HG03575 (cell line): ENCODE measurements around the gene POMP.
"Not testable (repeated sequence)": the region's sequence is repeated elsewhere in the genome, so short reads cannot be mapped to it uniquely, and the experiment has no call there.

Source experiments
- ATAC-seq: cut with Tn5 transposase; IDR thresholded peaks from one replicate; pipeline ENCODE4 v1.9.1; 2021; ENCODE audit not compliant: unreplicated experiment, insufficient number of reproducible peaks, low FRiP score; ENCODE audit errors: extremely low read depth

The POMP gene

DNA sequence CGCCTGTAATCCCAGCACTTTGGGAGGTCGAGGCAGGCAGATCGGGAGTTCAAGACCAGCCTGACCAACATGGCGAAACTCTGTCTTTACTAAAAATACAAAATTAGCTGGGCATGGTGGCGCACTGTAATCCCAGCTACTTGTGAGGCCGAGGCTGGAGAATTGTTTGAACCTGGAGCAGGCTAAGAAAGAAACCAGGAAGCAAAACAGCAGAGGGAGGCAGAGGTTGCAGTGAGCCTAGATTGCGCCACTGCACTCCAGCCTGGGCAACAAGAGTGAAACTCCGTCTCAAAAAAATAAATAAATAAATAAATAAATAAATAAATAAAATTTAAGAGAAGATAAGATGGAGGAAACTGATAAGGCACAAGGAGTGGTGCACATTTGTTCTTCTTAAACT lies 24.2 kb downstream of the POMP start:
- not testable (repeated sequence) for ATAC-seq

DNA sequence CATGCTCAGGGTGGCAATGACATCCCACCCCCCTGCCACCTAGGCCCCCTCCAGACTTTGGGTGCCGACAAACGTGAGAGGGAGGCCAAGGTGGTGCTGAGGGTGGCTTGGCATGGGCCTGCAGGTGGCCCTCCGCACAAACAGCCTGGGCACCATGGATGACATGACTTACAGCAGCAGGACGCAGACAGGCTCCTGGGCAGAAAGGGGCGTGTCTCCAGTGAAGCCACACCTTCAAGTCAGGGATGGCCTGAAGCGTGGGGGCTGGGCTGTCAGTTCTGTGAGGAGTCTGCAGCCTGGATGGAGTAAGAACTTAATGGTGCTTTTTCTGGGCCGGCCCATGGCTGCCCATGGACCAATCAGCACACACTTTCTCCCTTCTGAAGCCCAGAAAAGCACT lies 25.3 kb downstream of the POMP start:
- ATAC-seq = no peak

DNA sequence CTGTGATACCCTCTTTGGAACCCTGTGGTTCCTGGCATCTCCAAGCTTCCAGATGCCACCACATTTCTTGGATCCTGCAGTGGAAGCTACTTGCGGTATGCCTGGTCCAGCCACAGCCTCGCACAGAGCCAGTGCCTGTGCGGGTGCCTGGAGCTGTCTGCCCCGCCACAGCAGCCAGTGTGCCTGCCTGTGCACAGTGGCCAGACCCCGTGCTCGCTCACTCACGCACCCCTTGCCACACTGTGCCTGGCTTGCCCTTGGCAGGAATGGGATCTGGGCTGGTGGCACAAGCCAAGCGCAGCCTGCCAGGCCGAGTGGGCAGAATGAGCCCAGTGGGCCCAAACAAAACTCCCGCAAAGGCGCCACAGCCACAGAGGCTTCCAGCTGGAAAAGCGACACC lies 26.2 kb downstream of the POMP start:
- no peak for ATAC-seq

DNA sequence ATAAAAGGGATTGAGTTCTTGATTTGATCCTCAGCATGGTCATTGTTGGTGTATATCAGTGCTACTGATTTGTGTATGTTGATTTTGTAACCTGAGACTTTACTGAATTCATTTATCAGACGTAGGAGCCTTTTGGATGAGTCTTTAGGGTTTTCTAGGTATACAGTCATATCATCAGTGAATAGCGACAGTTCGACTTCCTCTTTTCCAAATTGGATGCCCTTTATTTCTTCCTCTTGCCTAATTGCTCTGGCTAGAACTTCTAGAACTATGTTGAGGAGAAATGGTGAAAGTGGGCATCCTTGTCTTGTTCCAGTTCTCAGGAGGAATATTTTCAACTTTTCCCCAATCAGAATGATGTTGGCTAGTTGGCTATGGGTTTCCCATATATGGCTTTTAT lies 27.0 kb downstream of the POMP start:
- no peak for ATAC-seq

DNA sequence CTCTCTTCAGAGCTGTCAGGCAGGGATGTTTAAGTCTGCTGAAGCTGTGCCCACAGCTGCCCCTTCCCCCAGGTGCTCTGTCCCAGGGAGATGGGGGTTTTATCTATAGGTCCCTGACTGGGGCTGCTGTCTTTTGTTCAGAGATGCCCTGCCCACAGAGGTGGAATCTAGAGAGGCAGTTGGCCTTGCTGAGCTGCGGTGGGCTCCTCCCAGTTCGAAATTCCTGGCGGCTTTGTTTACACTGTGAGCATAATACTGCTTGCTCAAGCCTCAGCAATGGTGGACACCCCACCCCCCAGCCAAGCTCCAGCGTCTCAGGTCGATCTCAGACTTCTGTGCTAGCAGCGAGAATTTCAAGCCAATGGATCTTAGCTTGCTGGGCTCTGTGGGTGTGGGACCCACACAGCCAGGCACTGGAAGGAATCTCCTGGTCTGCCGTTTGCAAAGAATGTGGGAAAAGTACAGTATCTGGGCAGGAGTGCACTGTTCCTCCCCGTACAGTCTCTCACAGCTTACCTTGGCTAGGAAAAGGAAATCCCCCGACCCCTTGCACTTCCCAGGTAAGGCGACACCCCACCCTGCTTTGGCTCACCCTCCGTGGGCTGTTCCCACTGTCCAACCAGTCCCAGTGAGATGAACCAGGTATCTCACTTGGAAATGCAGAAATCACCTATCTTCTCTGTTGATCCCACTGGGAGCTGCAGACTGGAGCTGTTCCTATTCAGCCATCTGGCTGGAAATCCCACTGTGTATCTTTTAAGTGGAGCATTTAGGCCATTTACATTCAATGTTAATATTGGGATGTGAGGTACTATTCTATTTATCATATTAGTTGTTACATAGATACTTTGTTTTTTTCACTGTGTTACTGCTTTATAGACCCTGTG lies 34.9 kb downstream of the POMP start:
- ATAC-seq = not testable (repeated sequence)

DNA sequence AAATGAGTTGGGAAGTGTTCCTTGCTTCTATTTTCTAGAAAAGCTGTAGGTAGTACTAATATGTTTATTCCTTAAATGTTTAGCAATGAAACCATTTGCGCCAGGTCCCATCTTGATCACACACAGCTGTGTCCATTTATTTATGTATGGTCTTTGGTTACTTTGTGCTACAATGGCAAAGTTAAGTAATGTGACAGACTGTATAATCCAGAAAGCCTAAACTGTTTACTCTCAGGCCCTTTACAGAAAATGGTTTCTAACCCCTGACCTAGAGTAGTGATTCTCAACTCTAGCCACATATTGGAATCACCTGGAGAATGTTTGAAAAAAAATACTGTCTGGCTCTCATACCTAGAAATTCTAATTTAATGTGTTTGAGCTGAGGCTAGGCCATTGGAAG lies 38.5 kb downstream of the POMP start:
- ATAC-seq = no peak

DNA sequence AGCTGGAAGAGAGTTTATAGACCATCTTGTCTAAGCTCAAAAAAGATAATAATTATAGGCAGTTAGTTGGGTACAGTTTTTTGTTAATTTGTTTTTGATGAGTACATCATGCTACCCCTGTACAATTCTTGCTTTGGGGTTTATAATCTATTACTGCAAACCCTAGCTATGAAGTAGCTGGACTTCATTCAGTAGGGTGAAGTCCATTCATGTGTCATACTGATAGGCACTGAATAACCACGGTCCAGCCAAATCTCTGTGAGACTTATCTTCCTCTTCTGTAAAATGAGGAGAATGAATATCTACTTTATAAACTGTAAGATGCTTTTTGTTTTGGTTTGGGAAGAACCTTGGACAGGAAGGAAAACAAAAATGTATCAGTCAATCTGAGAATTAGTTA lies 40.3 kb downstream of the POMP start:
- ATAC-seq = no peak

DNA sequence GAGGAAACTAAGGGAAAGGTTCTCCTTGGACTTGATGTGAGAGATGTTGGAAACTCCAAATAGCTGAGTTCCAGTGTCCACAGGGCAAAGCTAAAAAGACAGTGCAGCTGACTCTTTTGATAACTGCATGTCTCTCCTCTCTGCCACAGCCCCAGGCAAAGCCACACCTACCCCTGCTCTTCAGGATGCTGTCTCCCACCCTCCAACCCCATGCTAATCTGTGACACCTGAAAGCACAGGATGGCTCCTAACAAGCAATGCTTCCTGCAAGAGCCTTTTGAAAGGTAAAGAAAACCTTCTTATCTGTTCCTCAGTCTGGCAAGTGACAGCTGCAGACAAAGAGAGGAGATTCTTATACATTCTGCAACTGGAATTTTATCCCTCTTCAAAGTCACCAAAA lies 45.4 kb downstream of the POMP start:
- ATAC-seq = no peak

DNA sequence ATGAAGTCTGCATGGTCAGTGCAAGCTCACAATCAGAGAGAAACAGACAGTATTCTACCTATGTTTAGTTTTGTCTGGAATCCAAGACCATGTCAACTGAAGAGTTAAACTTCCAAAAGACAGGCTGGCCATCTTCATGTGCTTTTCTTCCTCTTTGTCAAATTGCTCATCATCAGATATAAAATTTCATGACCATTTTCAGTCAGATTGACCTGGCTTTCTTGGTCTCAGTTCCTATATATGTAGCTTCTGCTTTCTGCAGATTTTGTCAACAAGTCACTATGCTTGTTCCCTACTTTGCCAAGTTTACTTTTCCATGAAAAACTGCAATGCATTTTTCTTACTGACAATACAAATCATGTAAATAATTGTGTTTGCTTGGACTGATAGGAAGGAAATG lies 46.0 kb downstream of the POMP start:
- ATAC-seq = no peak

DNA sequence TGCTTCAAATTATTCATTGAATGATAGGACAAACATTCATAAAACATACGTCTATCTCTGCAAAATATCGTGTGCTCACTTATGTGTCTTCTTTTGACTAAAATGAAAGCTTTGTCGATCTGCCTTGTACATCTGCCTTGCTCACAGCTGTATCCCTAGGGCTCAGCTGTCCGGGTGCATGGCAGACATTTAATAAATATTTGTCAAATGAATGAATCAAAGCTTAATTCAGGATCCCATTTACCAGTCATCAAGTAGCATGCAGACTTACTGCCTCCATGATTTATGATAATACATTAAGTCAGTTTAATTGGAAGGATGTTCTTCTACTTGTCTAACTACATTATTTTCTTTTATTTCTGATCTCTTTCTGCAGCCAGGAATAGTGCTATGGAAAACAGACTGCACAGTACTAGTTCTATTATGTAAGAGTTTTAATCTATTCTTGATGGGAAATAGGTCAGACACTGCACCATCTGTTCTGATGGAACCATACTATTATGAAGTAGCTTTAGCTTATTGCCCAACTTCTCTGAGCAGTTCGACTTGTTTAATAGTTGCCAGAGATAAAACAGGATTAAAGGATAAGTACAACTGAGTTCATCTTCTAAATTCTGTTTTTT lies 46.6 kb downstream of the POMP start:
- ATAC-seq = no peak

DNA sequence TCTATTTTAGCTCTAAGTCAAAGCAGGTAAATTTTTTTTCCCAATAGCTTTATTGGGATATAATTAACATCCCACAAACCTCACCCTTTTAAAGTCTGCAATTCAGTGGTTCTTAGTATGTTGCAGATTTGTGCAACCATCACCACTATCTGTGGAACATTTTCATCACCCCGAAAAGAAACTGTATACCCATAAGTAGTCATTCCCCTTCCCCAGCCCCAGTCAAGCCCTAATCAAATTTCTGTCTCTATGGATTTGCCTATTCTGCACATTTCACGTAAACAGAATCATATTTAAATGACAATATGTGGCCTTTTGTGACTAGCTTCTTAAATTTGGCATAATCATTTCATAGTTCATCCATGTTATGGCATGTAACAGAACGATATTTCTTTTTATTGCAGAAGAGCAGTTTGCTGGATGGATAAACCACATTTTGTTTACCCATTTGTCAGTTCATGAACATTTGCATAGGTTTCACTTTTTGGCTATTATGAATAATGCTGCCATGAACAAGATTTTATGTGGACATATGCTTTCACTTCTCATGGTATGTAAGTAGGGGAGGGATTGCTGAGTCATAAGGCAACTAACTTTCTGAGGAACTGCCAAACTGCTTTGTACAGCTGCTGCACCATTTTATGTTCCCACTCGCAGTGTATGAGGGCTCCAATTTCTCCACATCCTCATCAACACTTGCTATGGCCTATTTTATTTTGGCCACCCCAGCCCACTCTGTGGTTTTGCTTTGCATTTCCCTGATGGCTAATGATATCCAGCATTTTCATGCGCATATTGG lies 48.9 kb downstream of the POMP start:
- peak; percentile 88 for ATAC-seq

DNA sequence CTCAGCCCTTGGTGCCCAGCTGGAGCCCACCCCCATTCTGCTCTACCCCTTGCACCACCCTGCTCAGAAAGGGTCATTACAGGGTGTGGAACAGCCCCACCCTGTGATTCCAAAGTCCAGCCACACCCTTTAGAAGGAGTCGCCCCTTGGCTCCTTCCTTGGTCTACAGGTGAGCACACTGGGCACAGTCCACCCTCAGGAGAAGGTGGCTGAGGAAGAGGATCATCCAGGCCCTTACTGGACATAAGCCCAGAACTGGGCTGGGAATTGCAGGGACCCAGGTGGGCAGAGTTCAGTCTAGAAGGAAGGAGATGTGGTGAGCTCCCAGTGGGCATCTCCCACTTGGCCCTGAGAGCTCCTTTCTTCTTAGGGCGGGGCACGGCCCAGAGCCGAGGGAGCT lies 51.2 kb downstream of the POMP start:
- ATAC-seq = no peak

DNA sequence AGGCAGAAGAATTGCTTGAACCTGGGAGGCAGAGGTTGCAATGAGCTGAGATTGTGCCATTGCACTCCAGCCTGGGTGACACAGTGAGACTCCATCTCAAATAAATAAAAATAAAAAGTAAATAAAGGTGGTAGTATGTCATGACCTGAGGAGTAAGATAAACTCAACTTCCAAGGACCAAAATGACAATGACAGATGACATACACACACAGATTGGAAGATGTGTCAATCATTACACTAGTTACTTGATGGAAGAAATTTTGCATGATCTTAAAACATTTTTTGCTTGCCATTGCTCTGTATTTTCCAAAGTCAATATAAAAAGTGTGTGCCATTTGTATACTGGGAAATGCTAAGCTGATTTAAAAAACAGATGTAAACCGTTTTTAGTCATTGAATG lies 55.7 kb downstream of the POMP start:
- no peak for ATAC-seq

DNA sequence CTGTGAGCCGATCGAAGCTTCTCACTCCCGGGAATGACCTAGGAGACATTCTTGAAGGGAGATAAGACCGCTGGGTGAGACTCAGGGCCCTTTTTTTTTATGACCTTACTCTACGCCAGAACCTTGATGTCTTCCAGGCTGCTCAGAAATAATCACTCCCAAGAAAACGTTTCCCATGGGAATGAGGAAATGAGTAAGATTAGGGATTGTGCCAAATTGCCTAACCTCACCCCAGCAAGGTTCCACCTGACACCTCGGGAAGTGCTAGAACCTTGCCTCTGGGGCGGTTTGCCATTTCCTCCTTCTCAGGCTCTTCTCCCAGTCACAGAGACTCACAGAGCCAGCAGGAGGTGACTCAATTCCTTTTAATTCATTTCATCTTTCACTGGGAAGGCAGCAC lies 57.6 kb downstream of the POMP start:
- ATAC-seq = no peak

DNA sequence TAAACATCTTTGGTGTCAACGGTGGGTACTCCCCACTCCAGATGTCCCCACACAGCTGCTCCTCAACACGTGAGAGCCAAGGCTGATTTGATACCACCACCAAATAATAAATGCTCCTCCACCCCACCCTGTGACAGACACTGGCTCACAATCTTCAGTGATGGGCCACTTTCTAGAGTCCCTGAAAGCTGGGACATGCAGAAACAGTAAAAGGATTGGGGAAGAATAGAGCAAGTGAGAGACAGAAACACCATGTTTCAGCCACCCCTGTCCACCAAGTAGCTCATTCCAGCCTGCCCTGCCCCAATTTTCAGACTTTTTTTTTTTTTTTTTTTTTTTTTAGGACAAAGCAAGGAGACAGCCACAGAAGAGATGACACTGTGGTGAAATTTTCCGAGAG lies 58.2 kb downstream of the POMP start:
- ATAC-seq = no peak

DNA sequence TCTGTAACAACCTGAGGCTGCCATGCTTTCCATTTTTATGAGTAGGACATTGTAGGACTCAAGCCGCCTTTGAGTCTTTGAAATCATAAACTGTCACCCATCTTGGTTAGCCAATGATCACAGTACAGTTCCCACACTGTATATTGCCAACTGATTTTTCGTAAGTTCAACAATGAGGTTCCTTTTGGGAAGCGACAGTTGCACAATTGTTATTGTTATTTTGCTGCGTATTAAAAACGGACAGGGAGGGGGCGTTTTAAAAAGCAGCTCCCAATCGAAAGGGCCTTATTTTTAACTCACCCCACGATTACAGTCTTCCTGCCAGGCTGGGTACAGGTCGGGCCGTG lies 59.2 kb downstream of the POMP start:
- ATAC-seq = peak; percentile 15

DNA sequence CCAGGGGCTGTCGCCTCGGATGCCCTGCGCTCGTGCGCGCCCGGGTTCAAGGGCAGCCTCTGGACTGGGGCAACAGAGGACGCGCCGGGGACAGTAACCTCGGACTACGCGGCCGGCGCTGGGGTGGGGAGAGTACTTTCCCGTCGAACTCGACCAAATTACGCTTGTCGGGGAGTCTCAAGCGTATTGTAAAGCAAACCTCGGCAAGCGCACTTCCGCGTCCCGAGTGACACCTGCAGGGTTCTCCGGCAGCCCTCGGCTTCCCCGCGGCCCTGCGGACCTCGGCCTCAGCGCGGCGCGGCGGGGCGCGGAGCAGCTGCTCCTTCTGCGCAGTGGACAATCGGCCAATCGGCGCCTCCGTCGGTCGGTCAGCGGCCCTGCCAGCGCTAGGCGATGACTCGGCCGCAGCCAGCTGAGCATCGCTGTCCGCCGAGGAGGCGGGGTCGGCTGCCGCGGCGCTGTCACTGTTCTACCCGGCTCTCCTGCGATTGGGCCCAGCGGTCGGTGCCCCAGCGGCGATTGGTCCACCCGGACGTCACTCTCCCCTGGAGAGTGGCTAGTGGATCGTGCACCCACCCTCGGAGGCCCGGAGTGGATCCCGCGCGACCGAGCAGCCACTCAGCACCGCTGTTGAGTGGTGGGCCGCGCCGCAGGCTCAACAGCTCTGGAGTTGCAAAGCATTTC lies 59.8 kb downstream of the POMP start, which contains the start of gene SLC46A3:
SLC46A3 (minus strand) TSS at position 428 of the 684 bp plus-strand sequence. CDS start 972 bp downstream, outside the sequence.
- peak; percentile 74 for ATAC-seq

DNA sequence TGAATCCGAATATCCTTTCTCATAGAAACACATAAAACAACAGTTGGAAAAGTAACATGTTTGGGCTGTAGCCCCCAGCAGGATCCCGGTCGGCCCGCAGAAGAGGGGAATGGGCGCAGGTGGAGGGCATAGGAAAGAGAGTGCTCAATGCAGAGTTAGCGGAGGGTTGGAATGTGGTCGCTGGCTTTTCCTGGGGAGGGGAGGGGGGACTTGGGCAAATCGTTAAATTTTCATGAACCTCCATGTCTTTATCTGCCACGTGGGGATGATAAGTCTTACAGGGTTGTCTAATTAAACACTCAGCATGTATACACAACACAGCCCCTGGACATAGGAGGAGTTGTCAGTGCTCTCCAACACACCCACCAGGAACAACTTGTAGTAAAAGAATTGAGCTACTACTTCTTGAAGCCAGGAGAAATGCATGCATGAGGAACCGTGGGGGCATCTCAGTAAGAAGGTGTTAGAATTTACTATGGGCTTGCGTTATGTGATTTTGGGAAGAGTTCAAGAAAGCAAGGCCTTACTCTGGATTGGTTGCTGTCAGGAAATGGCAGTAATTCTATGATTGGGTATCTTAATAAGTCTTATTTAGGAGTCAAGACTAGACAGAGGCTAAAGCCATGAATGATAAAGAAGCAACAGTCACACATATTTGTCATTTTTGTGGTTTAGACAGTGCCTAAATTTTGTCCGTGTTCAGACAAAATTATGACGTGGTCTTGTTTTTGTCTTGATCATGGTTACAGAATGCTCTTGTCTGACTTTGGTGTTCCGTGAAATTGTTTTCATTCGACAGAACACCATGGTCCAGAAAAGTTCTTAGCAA lies 60.5 kb downstream of the POMP start:
- ATAC-seq = no peak
